HG03558 (cell line): ENCODE results near the gene YIF1A.
A peak's percentile ranks its signal among the peaks of the same experiment; 100 is the strongest.

Experiments
- ATAC-seq: cut with Tn5 transposase; IDR thresholded peaks from one replicate; pipeline ENCODE4 v1.9.1; 2021; ENCODE audit warnings: moderate number of reproducible peaks; ENCODE audit not compliant: unreplicated experiment; ENCODE audit errors: extremely low read depth

The YIF1A gene, protein sequence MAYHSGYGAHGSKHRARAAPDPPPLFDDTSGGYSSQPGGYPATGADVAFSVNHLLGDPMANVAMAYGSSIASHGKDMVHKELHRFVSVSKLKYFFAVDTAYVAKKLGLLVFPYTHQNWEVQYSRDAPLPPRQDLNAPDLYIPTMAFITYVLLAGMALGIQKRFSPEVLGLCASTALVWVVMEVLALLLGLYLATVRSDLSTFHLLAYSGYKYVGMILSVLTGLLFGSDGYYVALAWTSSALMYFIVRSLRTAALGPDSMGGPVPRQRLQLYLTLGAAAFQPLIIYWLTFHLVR

DNA sequence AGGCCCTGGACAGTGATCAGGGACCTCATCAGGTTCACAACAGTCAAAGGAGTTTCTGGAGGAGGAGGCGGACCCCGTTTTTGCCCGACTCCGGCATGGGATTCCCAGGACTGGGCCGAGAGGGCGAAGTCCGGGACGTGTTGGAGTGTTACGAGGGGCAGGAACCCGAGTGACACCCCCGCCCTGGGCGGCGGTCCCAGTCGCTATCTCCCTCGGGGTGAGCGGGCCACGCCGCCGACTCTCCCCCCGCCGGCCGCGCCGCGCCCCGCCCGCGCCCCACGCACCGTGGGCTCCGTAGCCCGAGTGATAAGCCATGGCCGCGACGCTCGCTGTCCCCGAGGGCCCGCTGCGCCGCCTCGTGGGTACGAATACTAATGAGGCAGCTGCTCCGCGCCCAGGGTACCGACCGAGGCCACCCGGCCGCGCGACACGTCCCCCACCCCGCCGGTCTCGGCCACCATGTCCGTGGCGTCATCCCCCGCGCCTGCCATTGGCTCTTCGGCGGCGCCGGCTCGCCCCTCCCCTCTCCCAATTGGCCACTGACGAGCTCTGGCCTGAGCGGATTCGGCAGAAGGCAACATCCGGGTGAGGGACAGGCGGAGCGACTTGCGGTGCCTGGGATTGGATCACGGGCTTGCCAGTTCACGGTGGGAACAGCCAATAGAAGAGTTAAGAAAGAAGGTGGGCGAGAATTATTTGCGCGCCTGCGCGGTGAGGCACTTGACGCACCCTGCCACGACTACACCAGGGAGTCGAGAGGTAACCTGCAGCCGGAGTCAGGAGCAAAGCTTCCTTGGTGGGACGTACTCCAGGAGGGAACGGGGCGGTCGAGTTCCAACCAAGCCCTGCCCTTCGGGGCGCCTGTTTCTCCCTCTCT lies at the start of gene YIF1A:
YIF1A (minus strand) TSS at position 473 of the 877 bp plus-strand sequence; CDS start at position 315, 158 bp downstream.
- peak; percentile 83 for ATAC-seq

DNA sequence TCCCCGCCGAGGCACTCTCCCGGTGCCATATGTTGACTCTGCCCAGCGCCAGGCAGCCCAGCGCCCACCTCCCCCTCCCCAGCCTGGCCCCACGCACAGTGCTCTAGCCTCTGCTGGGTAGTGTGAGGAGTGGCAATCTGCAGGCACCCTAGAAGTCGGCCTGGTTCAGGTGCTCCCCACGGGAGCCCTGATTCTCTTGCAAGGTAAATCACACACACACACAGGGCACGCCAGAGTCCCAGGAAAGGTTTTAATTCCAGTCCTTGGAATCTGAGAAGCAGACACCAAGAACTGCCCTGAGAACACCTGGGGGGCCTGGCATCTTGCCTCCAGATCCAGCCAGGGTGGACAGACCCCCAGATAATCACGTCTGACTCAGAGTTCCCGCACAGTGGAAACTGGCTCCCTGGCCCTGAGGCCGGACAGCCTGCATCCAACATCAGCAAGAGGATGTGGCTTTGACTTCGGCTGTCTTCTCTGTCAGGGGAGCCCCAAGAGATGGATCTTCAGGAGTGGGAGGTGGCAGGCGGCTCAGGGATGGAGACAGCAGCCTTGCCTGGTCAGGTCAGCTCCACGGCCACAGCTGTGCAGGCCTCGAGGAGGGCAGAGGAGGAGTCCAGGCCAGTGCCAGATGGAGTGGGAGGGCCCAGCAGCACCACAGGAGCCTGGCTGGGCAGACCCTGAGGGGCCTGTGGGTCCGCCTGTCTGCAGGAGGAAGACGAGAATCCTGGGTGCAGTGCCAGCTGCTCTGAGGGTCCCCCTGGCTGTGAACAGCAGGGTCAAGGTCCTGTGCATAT lies 48.4 kb upstream of the YIF1A start:
- no peak for ATAC-seq

DNA sequence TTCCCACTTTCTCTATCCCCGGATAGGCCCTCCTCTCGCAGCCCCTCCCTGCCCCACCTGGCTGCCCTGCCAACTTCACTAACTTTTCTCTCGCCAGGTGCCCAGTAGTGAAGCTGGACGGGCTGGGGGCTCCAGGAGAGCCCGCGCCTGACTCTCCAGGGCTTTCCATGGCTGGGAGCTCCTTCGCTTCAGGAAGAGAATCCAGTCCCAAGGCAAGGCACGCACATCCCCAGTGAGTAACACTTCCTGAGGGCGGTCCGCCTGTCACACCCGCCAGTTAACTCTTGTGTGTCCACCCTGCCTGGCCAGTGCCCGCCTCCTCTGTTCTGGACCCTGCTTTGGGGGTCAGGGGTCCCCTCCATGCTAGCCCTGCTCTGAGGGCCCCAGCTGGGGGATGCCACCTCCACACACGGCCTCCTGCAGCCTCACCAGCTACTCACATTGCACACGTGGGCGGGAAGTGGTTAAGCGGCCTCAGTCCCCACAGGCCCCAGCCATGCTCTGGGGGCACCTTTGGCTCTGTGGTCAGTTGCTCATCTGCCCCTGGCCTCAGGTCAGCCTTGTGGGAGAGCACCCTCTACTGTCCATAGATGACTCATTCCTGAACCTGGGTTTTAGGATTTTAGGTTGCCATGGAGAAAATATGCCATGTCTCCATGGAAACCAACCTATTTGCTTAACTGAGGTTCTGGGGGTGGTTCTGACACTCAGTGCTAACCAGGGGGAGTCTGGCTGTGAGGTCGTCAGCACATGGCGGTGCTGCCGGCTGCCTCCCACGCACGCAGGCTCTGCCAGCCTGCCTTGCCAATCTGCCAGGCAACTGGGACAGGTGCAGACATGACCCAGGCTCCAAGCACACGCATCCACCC lies 47.5 kb upstream of the YIF1A start, which contains the start of gene RIN1:
RIN1 (minus strand) TSS at position 201 of the 869 bp plus-strand sequence; CDS start at position 169, 32 bp downstream.
- ATAC-seq, result no peak

DNA sequence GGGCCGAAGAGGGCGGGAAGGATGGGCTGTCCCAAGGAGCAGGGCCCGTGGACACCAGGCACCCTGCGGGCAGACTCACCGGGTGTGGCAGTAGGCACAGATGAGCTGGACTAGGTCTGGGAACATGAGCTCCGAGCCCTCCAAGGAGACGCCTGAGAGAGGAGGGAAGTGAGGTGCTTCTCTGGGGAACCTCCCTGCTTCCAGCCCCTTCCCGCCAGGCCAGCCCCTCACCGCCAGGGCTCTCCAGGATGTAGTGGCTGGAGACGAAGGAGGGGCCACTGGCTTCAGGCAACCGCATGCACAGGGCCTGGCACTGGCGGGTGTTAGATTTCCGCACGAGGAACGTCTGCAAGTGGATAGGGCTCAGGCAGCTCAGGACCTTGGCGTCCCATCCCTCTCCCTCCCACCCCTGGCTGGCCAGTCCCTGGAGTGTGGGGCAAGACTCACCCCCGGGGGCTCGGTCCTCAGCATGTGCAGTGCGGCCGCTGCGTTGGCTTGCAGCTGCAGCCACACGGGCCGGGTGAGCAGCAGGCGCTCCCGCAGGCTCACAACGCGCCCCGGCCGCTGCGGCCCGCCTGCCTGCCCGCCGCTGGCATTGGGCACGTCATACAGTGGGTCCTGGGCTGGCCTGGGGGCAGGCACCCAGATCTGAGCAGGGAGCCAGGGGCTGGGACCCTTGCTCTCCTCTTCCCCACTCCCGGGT lies 46.7 kb upstream of the YIF1A start:
- ATAC-seq, result no peak

DNA sequence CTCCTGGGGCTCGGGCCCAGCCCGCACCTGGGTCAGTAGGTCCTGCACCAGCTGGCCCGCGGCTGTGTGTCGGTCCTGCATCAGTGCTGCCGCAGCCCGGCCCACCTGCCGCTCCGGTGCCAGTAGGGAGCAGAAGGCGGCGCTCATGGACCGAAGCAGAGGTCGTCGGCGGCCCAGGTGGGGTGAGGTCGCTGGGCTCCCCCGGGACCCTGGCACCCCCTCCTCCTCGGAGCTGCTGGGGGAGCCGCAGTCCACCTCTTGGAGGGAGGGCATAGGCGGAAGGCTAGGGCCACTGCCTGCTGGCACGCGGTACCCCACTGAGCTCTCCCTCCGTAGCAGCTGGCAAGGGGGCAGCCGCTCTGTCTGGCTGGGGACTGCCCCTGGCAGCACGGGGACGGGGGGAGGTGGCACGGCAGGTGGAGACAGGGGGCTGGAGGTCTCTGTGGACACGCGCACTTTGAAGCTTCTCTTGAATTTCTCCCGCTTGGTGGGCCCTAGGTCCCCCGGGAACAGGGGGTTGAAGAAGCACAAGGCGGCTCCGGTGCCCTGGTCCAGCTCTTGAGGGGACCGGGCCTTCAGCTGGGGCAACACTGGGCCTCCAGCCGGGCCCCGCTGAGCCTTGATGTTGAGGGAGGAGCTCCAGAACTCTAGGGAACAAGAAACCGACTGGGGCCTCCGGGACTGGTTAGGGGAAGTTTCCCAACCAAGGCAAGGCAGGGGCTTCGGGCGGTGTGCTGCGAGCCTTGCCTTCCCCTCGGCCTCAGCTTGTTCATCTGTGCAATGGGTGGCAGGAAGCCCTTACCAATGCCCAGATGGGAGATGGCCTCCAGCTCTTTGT lies 45.9 kb upstream of the YIF1A start:
- no peak for ATAC-seq

DNA sequence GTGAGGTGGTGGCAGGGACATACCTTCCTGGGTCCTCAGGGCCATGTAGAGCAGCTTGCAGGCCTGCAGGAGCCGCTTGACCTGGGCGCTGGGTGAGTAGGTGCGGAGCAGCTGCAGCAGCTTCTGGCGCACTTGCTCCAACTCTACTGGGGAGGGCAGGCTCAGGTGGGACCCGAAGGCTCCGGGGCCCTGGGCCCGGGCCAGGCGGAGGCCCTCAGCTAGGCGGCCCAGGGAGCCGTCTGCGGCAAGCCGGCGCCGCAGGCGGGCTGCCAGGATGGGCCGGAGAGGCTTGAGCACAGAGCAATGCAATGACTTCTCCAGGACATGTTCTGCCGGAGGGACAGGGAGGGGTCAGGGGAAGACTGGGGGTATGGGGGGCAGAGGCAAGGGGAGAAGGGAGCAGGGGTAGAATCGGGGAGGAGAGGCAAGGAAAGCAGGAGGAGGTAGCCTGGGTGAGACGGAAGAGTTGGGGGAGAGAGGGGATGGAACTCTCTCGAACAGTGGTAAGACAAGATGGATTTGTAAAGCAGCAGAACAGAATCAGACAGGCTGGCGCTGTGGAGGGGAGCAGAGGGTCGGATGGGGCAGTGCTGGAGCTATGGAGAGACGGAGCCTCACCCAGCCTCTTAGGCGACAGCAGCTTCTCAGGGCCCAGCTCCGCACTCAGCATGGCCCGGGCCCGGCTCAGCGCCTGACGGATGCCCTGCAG lies 45.1 kb upstream of the YIF1A start:
- no peak for ATAC-seq

DNA sequence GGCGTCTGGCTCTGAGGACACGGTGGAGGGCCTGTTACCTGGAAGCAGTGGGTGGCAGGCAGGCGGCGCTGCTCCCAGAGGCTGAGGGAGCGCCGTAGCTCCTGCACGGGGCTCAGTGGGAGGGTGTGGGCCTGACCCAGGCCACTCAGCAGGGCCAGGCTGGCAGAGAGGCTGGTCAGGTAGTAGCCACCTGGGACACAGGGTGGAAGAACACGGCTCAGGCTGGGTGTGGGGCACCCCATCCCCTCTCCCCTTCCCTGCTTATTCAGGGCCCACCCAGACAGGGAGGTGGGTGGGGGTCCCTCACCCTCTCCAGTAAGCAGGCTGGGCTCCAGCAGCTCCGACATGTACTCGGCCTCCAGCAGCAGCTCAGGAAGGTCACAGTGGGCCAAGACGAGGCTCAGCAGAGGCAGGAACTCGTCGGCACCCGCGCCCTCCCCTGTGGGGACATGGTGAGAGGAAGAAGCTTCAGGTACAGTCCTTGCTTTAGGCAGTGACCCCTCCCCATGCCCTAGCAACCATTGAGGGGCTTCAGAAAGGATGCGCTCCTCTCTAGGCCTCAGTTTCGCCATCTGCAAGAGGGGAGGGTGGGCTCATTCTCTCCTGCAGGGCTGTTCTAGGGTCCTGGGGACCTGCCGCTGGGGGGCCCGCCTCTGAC lies 44.4 kb upstream of the YIF1A start:
- no peak for ATAC-seq

DNA sequence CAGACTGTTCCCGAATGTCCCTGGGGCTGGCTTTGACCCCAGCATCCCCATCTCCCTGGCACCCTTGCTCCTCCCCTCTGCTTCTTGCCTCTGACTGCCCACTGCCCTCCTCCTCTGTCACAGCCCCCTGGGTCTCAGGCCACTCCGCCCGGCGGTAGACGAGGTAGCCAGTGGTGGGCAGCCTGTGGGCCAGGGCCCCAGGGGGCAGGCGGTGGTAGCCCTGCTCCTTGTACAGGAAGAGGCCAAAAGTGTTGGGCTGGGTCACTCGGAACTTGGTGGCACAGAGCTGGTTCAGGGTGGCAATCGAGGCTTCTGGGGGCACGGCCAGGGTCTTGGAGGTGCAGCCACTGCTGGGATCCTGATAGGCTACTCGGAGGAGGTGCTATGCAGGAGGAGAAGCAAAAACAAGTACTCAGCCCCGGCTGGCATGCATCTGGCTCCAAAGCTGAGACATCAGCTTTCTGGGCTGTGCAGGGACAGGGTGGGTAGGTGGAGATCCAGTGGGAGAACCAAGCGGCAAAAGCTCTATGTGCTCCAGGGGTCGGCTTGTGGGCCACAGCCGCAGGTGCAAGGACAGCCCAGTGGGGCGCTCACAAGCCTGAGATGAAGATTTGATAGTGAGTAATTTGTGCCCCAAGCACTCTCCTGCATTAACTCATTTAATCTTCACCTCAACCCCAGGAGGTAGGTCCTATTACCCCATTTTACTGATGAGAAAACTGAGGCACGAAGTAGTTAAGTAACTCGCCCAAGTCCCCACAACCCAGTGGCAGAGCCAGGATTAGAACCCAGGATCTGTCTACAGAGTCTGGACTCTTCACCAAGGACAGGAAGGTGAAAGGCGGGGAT lies 43.7 kb upstream of the YIF1A start:
- no peak for ATAC-seq

DNA sequence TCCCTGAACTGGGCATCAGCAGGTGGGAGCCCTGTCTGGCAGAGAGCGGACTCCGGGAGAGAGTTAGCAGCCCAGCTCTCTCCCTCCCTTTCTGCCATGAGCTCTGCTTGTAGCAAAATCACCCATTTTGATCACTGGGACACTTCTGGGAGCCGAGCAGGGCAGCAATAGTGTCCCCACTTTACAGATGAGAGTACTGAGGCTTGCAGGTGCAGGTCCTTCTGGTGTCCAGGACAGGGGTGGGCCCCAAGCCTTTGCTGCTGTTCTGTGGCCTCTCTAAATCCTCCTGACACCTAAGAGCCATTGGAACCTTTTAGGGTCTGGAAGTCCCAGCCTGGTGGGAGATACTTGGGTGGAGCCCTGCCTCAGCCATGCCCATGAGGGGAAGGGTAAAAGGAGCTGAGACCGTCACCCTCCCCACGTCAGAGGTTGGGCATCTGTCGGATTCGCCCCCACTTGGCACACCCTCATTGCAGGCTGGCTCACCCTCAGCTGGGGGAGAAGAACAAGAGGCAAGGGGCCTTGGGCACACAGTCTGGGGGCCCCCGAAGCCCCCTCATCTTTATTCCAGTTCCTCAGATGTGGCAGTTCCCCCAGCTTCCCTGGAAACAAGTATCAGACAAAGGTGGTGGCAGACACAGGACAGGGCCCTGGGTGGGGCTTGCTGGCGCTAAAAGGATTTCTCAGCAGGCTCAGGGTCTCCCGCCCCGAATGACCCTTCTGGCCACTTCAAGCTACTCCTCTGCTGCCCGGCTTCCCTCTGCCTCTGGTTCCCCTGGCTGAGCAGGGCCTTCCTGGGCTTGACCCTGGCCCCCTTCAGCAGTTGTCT lies 42.8 kb upstream of the YIF1A start:
- ATAC-seq, result no peak

DNA sequence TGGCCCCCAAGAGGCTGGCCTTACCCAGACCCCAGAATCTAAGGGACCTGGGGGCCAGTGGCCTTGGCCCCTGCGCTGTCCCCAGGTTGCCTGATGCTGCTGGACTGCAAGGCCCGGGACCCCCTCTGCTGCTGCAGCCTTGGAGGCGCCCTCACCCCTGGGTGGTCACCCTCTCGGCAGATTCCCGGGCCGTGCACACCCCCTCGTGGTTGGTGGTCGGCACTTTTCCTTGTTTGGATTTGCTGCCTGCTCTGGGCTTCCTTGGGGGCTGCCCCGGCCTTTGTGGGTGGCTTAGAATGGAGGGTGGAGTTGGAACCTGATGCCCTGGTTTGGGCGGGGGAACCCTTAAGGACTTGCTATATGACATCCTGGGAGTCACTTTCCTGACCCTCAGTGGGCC lies 42.0 kb upstream of the YIF1A start:
- ATAC-seq, result no peak

DNA sequence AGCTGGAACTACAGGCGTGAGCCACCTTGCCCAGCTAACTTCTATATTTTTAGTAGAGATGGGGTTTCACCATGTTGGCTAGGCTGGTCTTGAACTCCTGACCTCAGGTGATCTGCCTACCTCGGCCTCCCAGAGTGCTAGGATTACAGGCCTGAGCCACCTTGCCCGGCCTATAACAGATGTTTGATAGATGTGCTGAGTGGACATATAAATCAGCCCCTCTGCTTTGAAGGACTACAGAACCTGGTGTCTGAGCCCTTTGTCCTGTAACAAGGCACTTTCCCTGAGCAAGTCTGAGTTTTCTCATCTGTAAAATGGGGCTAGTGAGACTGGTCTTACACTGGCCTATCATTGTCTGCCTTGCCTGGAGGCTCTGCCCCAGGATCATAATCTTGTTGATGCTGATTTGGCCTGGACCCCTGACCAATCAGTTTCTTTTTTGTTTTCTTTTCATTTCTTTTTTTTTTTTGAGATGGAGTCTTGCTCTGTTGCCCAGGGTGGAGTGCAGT lies 40.3 kb upstream of the YIF1A start:
- no peak for ATAC-seq

DNA sequence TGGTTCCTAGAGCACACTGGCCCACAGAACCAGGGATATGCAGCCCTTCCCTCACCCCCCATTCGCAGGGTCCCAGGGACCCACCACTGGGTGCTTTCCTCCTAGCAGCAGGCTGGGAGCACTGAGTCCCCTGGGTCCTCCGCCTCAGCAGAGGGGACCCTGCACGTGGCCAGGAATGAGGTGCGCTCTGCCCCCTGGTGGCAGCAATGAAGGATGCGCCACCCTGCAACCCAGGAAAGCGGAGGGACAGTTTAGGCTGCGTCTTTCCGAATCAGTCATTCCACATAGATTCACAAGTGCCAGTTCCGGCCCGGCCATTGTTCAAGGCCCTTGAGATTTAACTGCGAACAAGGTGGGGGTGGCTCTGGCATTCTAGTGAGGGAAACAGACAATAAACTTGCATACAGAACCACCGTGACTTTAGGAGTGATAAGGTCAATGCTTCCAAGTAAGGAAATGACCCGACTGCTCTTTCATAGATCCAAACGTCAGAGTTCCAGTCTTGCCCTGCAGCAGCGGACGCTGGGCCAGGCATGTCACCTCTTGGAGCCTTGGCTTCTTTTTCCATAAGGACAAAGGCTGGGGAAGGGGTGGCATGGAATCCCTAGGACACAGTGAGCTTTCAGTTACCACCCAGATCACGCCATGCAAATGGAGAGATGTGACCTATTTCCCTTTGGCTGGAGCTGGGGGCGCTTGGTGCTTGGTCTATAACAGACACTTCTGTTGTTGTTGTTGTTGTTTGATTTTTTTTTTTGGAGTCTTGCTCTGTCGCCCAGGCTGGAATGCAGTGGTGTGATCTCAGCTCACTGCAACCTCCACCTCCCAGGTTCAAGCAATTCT lies 39.6 kb upstream of the YIF1A start:
- ATAC-seq, result no peak

DNA sequence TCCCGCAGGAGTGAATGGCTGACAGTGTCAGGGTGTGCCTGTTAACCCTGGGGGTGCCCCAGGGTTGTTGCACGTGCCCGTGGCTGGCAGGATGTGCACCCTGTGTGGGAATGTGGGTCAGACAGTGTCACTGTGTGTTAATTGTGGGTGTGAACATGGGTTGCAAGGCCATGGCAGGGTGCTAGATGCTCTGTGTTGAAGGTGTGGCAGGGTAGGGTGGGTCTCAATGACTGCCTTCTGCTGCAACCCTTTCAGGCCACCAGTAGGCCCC lies 39.0 kb upstream of the YIF1A start:
- ATAC-seq, result no peak

DNA sequence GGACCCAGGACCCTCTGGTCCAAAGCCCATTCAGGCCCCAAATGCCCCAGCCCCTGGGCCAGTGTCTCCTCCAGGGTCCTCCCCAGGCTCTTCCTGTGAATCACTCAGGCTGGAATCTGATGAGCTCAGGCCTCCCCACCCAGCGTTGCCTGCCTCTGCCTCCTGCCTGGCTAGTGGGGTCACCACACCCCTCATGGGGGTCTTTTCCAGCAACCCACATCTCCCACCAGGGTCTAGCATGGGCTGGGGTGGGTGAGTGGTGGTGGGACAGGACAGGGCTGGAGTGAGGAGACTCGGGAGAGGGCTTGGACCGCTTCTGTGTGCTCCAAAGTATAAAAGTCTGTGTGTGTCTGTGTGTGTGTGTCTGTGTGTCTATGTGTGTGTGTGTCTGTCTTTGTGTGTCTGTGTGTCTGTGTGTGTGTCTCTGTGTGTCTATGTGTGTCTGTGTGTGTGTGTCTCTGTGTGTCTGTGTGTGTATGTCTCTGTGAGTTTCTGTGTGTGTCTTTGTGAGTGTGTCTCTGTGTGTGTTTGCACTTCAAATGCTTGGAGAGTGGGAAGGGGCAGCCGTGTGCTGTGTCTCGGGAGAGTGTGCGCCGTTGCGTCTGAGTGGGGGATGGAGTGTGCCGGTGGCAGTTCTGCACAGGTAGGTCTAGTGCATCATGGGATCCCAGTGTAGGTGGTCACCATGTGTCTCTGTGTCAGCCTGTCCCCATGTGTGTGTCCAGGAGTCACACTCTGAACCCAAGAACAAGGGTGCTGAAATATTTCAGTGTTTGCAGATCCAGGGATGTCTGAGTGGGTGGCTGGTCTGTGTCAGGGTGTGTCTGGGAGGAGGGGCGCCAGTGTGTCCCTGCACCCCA lies 38.5 kb upstream of the YIF1A start:
- no peak for ATAC-seq
